ENCODE results near the gene TMEM30A. TPM values are rescaled to one million over a fixed set of nuclear protein-coding genes. Genes with fewer than 3 reads are reported as not detected.

Gene TMEM30A
- total and polyA plus RNA-seq, 12 donors: 33.7 to 134 (median 71.0) TPM

DNA sequence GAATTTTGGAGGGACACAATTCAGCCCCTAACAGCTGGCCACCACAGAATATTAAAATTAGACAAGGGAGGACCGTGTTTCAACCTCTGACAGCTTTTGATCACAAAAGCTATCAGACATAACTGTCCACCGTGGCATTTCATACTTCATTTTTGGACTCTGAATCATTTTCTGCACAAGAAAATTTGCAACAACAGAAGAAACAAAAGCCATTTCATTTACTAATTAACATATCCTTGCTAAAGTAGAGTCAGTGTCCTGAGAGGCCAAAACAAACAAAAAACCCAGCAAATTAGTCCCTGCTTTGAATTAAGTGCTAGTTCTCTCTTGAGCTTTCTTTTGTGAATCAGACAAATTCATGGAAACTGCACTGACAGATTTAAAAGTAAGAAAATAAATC, 61.2 kb downstream of the TMEM30A start:
- no peak for DNase-seq
- Histone ChIP-seq H3K27me3 (no peaks in the 10 kb centered on the region), H3K9me3 (replicated peaks in 1 of 3) (no peaks in the 10 kb centered on the region), H3K36me3 (replicated peaks in 1 of 2) (no peaks in the 10 kb centered on the region), H3K27ac (no peak overlapping the region), H3K4me1 (replicated peaks in 1 of 2) (peaks cover 0 to 5% of the 10 kb centered on the region in 2 donors), H3K4me3 (no peak overlapping the region)
- TF ChIP-seq POLR2A (IDR thresholded peaks at IDR 0.05): no peak
- TF ChIP-seq, protein P1, sequence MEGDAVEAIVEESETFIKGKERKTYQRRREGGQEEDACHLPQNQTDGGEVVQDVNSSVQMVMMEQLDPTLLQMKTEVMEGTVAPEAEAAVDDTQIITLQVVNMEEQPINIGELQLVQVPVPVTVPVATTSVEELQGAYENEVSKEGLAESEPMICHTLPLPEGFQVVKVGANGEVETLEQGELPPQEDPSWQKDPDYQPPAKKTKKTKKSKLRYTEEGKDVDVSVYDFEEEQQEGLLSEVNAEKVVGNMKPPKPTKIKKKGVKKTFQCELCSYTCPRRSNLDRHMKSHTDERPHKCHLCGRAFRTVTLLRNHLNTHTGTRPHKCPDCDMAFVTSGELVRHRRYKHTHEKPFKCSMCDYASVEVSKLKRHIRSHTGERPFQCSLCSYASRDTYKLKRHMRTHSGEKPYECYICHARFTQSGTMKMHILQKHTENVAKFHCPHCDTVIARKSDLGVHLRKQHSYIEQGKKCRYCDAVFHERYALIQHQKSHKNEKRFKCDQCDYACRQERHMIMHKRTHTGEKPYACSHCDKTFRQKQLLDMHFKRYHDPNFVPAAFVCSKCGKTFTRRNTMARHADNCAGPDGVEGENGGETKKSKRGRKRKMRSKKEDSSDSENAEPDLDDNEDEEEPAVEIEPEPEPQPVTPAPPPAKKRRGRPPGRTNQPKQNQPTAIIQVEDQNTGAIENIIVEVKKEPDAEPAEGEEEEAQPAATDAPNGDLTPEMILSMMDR (IDR thresholded peaks at IDR 0.05): no peak
- intact Hi-C loops (cut with DNase I): no loop called here
- 56 to 72% (median 65%) methylated on average over 2 of the region's 2 CpGs for WGBS, 4 donors

DNA sequence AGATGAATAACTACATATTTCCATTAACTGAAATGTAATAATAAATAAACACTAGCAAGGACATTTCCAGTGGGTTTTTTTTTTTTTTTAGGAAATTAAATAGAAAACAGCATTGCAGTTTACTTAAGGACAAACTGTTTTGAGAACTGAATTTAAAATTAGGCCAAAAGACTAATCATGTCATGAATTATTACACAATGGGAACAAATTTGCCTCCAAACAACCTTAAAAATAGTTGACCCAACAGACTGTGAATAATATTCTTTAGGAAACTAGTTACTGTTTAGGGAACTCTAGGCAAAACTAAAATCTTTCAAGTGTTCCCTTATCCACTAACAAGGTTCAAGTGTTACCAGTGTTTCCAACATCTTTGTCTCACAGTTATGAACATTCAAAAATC, 62.3 kb downstream of the TMEM30A start:
- Histone ChIP-seq H3K27me3 (no peaks in the 10 kb centered on the region), H3K9me3 (replicated peaks in 1 of 3) (no peaks in the 10 kb centered on the region), H3K36me3 (replicated peaks in 1 of 2) (no peaks in the 10 kb centered on the region), H3K4me1 (replicated peaks in 1 of 2) (peaks cover 0 to 5% of the 10 kb centered on the region in 2 donors), H3K4me3 (no peak overlapping the region), H3K27ac (no peak overlapping the region)
- DNase-seq: no peak
- TF ChIP-seq, protein P1 (IDR thresholded peaks at IDR 0.05): no peak
- TF ChIP-seq POLR2A (IDR thresholded peaks at IDR 0.05): no peak
- intact Hi-C loops (cut with DNase I): no loop called here

GRCh38 chr6:75221116-75221515, 63.5 kb downstream of the TMEM30A start:
- DNase-seq: no peak
- Histone ChIP-seq H3K4me3 (no peak overlapping the region), H3K27me3 (no peaks in the 10 kb centered on the region), H3K4me1 (replicated peaks in 1 of 2) (peaks cover 0 to 5% of the 10 kb centered on the region in 2 donors), H3K36me3 (replicated peaks in 1 of 2) (no peaks in the 10 kb centered on the region), H3K27ac (no peak overlapping the region), H3K9me3 (replicated peaks in 1 of 3) (no peaks in the 10 kb centered on the region)
- 80 to 85% (median 83%) methylated on average over 4 of the region's 4 CpGs for WGBS, 4 donors
- intact Hi-C loops (cut with DNase I): no loop called here
- TF ChIP-seq, protein P1 (IDR thresholded peaks at IDR 0.05): no peak
- no peak for TF ChIP-seq POLR2A (IDR thresholded peaks at IDR 0.05)

DNA sequence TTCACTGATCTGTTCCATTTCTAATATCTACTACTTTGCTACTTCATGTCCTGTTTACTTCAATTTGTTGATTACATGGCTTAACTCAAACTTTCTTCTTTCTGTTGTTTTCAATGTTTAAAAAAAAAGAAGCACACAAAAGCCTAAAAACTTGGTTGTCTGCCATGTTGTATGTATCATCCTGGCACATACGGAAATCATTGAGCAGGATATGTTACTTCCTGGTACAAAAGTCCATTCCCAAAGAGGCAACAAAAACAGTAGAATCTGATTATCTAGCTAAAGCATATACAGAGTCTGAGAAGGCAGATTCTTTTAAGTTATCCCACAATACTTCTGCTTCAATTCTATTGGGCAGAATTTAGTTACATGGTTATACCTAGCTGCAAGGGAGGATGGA, 64.2 kb downstream of the TMEM30A start:
- H3K27me3 ChIP-seq: no peaks in the 10 kb centered on the region
- TF ChIP-seq, protein P1 (IDR thresholded peaks at IDR 0.05): no peak
- TF ChIP-seq POLR2A (IDR thresholded peaks at IDR 0.05): no peak
- H3K36me3 ChIP-seq (replicated peaks in 1 of 2): no peaks in the 10 kb centered on the region
- H3K4me1 ChIP-seq (replicated peaks in 1 of 2): peaks cover 0 to 5% of the 10 kb centered on the region in 2 donors
- no peak for DNase-seq
- 27 to 45% (median 37%) methylated on average over 1 of the region's 1 CpG for WGBS, 4 donors
- intact Hi-C loops (cut with DNase I): no loop called here
- no peaks in the 10 kb centered on the region for H3K9me3 ChIP-seq (replicated peaks in 1 of 3)
- H3K27ac ChIP-seq: no peak overlapping the region
- no peak overlapping the region for H3K4me3 ChIP-seq
